IgD-negative memory B cell (primary cell): ENCODE results near the gene RAB6B. TPM values are rescaled to one million over a fixed set of nuclear protein-coding genes. Genes with fewer than 3 reads are reported as not detected.

Source experiments
- H3K27ac Mint-ChIP-seq, 3 donors: one replicate each; pipeline ENCODE4 v1.8.0; 2020 to 2022; ENCODE audit warnings: mild to moderate bottlenecking in 3 of 3, mixed read lengths in 3 of 3, moderate library complexity in 1 of 3
- H3K27me3 Mint-ChIP-seq: one replicate; pipeline ENCODE4 v1.8.0; 2021; ENCODE audit warnings: mixed read lengths
- H3K36me3 Mint-ChIP-seq: one replicate; pipeline ENCODE4 v1.8.0; 2020; ENCODE audit warnings: mild to moderate bottlenecking, mixed read lengths
- H3K4me1 Mint-ChIP-seq, 3 donors: one replicate each; pipeline ENCODE4 v1.8.0; 2020 to 2022; ENCODE audit warnings: mixed read lengths in 3 of 3, mild to moderate bottlenecking in 1 of 3
- H3K4me3 Mint-ChIP-seq, 4 donors: one replicate each; pipeline ENCODE4 v1.8.0; 2020 to 2022; ENCODE audit warnings: mild to moderate bottlenecking in 4 of 4, mixed read lengths in 4 of 4, moderate library complexity in 3 of 4
- H3K9me3 Mint-ChIP-seq, 3 donors: one replicate each; pipeline ENCODE4 v1.8.0; 2020 to 2021; ENCODE audit warnings: mixed read lengths in 3 of 3, mild to moderate bottlenecking in 1 of 3
- polyA plus RNA-seq: library from polyadenylated mRNA; unstranded; fragments of 300-500 nt; fragmentation: Illumina TruSeq; gene quantifications from one replicate; pipeline ENCODE4 v1.2.3, GENCODE V29; 2021

The RAB6B gene
- polyA plus RNA-seq, 1 donor from 2014 or later = 0.36 TPM

DNA sequence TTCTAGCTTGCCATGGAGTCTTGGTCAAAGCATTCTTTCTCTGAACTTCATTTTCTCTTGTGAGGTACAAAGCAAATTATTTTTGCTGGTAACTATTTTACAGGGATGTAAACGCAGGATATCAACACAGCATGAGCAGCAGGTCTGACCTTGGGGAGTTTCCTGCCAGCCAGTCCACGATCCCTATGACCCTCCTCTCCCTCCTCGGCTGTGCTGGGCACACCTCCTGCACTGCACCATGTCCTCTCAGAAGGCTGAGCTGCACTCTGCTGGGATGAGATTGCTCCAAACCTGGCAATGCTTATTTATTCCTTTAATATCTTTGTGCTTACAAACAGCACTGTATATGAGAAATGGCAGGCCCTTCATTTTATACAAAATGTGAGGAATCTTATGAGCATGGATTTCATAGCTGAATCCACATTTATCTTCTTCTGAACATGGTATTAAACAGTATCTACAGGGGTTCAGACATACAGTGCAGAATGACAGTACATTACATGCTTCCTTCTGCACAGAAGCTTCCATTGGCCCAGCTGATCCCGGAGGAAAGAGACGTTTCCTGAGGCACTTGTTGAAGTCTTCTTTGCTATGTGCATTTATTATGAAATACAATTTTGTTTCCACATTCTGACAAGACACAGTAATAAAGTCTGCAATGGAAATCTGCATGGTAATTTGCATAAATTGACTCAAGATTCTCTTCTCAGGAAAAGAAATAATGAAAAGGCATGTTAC lies 41.2 kb downstream of the RAB6B start:
- Mint-ChIP-seq H3K4me1 (peaks cover 0 to 6% (median 0%) of the 10 kb centered on the region in 3 donors), H3K4me3 (no peak overlapping the region), H3K27ac (no peak overlapping the region), H3K9me3 (peaks cover 0 to 9% (median 5%) of the 10 kb centered on the region in 3 donors), H3K36me3 (no peaks in the 10 kb centered on the region), H3K27me3 (no peaks in the 10 kb centered on the region)

DNA sequence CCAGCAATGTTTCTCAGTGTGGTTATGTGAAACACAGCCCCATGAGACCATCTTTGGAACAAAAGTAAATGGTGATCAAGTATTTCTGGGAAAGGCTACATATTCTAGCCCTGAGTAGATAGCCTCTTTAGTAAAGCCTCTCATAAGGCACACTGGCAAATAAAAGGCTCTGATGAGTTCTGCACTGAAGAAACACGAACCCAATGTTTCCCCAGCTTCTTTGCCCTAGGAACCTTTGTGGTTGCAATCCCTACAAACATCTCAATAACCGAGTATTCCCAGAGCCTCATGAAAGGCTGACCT lies 41.8 kb downstream of the RAB6B start:
- Mint-ChIP-seq H3K27ac (no peak overlapping the region), H3K4me1 (peaks cover 0 to 6% (median 0%) of the 10 kb centered on the region in 3 donors), H3K9me3 (peaks cover 0 to 9% (median 5%) of the 10 kb centered on the region in 3 donors), H3K4me3 (no peak overlapping the region), H3K27me3 (no peaks in the 10 kb centered on the region), H3K36me3 (no peaks in the 10 kb centered on the region)

DNA sequence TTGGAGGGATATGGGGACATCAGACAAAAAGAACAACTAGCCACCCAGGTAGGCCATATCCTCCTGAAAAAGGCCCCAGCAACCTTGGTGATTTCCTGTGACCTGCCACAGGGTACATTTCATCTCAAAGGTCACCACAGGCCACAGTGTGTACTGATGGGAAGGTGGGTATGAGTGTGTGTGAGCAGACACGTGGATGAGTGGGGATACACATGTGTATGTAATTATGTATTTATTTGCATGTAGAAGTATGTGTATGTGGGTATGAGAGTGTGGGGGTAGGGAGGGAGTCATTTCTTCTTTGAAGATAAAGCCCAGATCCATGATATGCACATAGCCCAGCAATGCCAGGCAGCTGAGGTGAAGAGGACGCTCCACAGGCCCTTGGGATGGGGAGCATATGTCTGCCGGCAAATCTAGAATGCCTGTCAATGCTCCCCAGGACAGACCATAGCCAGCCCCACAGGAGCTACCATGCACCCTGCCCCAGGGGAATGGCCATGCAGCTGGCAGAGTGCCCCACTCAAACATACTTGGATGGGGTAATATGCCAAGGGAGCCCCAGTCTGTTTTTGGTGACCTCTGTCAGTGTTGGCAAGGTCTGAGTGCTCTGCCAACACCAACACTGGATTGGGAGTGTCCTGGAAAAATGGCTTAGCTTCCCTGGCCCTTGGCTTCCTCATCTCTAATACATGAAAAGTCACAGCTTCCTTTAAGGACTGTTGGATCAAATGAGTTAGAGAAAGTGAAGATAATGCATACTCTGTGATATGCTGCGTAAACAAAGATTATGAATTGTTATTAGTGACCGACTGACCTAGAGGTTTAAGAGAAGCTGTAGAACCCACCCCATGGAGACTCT lies 42.4 kb downstream of the RAB6B start:
- H3K27ac Mint-ChIP-seq = no peak overlapping the region
- peaks cover 0 to 6% (median 0%) of the 10 kb centered on the region in 3 donors for H3K4me1 Mint-ChIP-seq
- H3K9me3 Mint-ChIP-seq = peaks cover 0 to 9% (median 5%) of the 10 kb centered on the region in 3 donors
- no peaks in the 10 kb centered on the region for H3K27me3 Mint-ChIP-seq
- no peaks in the 10 kb centered on the region for H3K36me3 Mint-ChIP-seq
- no peak overlapping the region for H3K4me3 Mint-ChIP-seq

DNA sequence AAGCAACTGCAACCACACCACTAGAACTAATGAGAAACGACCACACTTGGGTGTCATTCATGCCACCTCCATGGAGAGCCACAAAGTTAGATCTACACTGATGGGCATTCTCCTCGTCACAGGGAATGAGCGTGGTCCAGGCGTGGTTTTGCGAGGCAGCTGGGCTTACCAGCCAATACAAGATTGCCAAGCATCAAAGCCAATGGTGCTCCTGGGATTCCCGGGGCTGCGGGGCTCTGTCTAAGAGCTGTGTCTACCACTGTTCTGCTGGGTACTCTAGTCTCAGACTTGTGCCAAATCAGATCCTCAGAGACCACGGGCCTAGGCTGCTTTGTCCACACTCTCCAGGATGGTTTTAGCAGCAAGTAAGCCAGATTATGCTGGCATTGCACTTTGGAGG lies 43.8 kb downstream of the RAB6B start:
- Mint-ChIP-seq H3K9me3 (peaks cover 0 to 9% (median 5%) of the 10 kb centered on the region in 3 donors), H3K27me3 (peaks cover 3% of the 10 kb centered on the region), H3K4me1 (peaks cover 0 to 6% (median 0%) of the 10 kb centered on the region in 3 donors), H3K4me3 (no peak overlapping the region), H3K27ac (no peak overlapping the region), H3K36me3 (no peaks in the 10 kb centered on the region)

DNA sequence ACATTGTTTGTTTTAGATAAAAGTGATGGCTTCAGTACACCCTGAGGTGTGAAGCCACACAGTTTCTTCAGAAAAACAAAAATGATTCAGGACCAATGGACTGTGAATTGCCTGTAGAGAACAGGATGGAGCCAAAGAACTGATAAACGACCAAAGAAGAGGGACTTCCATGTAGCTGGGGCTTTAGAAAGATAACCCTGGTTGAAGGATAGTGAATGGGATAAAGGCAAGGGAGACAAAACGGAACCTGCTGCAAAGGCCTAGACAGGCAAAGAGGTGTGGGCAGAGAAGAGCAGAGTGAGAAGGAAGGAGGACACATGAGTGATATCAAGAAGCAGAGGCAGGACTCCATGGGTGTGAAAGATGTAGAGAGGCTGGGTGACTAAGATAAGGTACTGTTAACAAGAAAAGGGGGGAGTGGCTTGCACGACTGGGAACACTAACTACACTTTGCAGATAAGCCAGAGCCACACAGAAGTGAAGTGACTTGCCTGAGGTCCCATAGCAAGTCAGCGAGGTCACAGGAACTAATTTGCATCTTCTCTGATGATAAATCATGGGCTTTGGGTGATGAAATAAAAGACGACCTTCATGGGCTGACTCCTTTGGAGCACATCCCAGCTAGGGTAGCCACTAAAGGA lies 44.3 kb downstream of the RAB6B start:
- Mint-ChIP-seq H3K36me3 (no peaks in the 10 kb centered on the region), H3K27me3 (peaks cover 3% of the 10 kb centered on the region), H3K27ac (no peak overlapping the region), H3K4me3 (no peak overlapping the region), H3K4me1 (peaks cover 0 to 6% (median 0%) of the 10 kb centered on the region in 3 donors), H3K9me3 (peaks cover 0 to 9% (median 5%) of the 10 kb centered on the region in 3 donors)

DNA sequence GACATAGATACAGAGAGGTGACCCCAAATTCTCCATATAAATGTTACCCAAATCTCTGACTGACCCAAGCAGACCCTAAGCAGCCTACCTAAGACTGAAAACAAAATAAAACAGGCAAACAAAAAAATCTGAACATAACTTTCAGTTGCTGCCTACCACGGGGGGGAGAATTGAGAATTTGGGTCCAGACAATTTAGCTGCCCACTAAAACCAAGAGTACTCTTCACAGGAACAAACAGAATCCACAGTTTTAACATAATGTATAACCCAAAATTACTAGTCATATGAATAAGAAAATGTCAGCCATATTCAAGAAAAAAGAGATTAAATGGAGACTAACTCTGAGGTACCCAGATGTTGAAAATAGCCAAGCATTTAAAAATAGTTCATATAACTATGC lies 45.6 kb downstream of the RAB6B start:
- Mint-ChIP-seq H3K4me1 (peaks cover 0 to 6% (median 0%) of the 10 kb centered on the region in 3 donors), H3K36me3 (no peaks in the 10 kb centered on the region), H3K4me3 (no peak overlapping the region), H3K9me3 (peaks cover 0 to 13% (median 5%) of the 10 kb centered on the region in 3 donors), H3K27ac (no peak overlapping the region), H3K27me3 (peaks cover 3% of the 10 kb centered on the region)

DNA sequence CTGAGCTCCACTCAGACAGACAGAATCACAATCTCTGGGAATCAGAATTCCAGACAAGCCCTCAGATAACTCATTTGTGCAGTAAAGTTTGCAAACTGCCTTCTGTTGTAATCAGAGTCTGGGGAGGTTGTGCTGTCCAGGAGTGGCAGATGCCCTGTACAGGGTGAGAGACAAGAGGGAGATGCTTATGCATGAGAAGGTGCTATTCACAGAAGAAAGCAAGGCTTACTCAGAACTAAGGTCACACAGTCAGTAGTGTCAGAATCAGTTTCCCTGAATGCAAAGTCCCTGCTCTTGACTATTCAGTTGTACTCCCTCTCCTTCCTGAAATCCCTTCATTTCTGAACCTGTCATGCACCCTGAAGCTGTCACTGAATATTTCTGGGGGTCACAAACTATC lies 46.3 kb downstream of the RAB6B start:
- Mint-ChIP-seq H3K4me3 (no peak overlapping the region), H3K27ac (no peak overlapping the region), H3K4me1 (peaks cover 0 to 6% (median 0%) of the 10 kb centered on the region in 3 donors), H3K27me3 (peaks cover 3% of the 10 kb centered on the region), H3K36me3 (no peaks in the 10 kb centered on the region), H3K9me3 (peaks cover 0 to 13% (median 5%) of the 10 kb centered on the region in 3 donors)

DNA sequence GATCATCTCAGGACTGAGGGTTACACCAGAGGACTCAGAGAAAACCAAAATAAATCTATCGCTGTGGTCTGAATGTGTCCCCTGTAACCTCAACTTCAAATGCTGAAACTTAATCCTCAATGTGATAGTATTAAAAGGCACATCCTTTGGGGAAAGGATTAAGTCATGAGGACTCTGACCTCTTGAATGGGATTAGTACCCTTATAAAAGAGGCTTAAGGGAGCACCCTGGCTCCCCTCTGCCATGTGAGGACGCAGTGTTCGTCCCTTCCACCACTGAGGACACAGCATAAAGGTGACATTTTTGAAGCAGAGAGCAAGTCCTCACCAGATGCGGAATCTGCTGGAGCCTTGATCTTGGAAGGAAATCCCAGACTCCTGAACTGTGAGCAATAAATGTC lies 50.6 kb downstream of the RAB6B start:
- Mint-ChIP-seq H3K27me3 (peaks cover 3% of the 10 kb centered on the region), H3K9me3 (peaks cover 0 to 7% (median 2%) of the 10 kb centered on the region in 3 donors), H3K27ac (no peak overlapping the region), H3K36me3 (peaks cover 2% of the 10 kb centered on the region), H3K4me3 (no peak overlapping the region), H3K4me1 (no peaks in the 10 kb centered on the region)

DNA sequence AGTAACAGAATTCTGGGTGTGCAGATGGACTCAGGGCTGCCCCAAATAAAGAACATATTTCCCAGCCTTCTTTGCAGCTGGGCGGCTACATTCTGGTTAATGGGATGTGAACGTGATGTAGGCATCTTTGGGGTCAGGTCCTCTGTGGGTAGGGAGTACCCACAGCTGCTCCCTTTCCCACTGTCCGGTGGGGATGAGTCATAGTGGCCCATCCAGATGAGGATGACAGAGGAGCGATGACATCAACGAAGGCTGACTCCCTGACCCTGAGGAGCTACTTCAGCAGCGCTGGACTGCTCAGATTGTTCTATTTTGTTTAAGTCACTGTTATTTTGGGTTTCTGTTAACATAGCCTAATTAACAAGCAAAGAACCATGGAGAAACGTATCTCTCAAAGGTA lies 52.0 kb downstream of the RAB6B start:
- Mint-ChIP-seq H3K9me3 (peaks cover 0 to 3% (median 0%) of the 10 kb centered on the region in 3 donors), H3K27ac (no peak overlapping the region), H3K36me3 (peaks cover 2% of the 10 kb centered on the region), H3K4me1 (no peaks in the 10 kb centered on the region), H3K4me3 (no peak overlapping the region), H3K27me3 (peaks cover 3% of the 10 kb centered on the region)

DNA sequence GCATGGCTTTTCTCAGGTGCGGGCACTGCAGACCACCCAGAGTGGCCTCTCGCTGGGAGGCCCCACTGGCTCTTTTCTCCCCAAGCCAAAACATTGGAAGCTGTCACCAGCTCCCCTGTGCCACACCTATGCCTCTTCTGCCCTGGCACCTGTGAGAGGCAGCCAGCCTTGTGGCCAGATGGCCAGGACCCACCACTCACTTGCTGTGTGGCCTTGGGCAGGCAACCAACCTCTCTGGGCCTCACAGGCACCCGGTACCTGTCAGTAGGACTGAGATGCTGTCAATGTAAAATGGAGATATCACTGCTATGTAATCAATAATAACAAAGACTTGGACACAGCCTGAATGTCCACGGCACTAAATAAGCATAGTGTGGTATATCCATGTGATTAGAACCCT lies 53.5 kb downstream of the RAB6B start:
- H3K27me3 Mint-ChIP-seq = no peaks in the 10 kb centered on the region
- no peak overlapping the region for H3K27ac Mint-ChIP-seq
- no peaks in the 10 kb centered on the region for H3K4me1 Mint-ChIP-seq
- H3K9me3 Mint-ChIP-seq = peaks cover 0 to 3% (median 0%) of the 10 kb centered on the region in 3 donors
- peaks cover 2% of the 10 kb centered on the region for H3K36me3 Mint-ChIP-seq
- no peak overlapping the region for H3K4me3 Mint-ChIP-seq

DNA sequence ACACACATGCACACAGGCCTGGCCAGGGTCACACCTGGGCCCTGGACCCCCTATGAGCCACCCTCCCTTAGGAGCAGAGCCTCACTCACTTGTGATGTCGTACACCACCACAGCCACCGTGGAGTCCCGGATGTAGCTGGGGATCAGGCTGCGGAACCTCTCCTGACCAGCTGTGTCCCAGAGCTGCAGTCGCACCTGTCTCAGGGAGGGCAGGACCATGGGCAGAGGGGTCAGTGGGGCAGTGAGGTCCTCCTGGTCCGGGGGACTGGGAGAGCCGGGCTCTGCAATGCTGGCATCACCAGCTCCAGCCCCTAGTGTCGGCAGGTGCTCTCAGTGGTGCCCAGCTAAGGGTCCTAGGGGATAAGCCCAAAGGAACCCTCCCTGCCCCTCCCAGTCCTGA lies 54.5 kb downstream of the RAB6B start:
- peaks cover 2% of the 10 kb centered on the region for H3K36me3 Mint-ChIP-seq
- peaks cover 0 to 3% (median 0%) of the 10 kb centered on the region in 3 donors for H3K9me3 Mint-ChIP-seq
- no peaks in the 10 kb centered on the region for H3K27me3 Mint-ChIP-seq
- H3K27ac Mint-ChIP-seq = no peak overlapping the region
- H3K4me3 Mint-ChIP-seq = no peak overlapping the region
- H3K4me1 Mint-ChIP-seq = no peaks in the 10 kb centered on the region

DNA sequence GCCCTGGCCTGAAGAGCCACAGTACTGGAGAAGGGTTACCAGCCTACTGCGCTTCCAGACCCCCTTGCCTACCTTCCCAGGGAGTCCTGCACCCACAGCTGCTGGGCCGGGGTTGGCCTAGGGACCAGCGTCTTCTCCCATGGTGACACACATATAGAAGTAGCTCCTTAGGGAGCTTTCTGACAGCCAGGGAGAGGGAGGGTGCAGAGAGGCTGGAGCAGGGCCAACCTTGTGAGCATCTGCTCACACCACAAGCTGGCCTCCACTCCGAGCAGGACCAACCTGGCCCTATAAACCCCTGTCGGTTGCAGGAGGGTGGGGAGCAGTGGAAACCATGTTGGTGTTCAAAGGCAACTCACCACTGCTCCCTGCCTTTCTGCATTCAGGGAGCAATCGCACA lies 54.9 kb downstream of the RAB6B start:
- peaks cover 2% of the 10 kb centered on the region for H3K36me3 Mint-ChIP-seq
- no peaks in the 10 kb centered on the region for H3K4me1 Mint-ChIP-seq
- no peaks in the 10 kb centered on the region for H3K27me3 Mint-ChIP-seq
- H3K9me3 Mint-ChIP-seq = peaks cover 0 to 3% (median 0%) of the 10 kb centered on the region in 3 donors
- H3K4me3 Mint-ChIP-seq = no peak overlapping the region
- H3K27ac Mint-ChIP-seq = no peak overlapping the region

DNA sequence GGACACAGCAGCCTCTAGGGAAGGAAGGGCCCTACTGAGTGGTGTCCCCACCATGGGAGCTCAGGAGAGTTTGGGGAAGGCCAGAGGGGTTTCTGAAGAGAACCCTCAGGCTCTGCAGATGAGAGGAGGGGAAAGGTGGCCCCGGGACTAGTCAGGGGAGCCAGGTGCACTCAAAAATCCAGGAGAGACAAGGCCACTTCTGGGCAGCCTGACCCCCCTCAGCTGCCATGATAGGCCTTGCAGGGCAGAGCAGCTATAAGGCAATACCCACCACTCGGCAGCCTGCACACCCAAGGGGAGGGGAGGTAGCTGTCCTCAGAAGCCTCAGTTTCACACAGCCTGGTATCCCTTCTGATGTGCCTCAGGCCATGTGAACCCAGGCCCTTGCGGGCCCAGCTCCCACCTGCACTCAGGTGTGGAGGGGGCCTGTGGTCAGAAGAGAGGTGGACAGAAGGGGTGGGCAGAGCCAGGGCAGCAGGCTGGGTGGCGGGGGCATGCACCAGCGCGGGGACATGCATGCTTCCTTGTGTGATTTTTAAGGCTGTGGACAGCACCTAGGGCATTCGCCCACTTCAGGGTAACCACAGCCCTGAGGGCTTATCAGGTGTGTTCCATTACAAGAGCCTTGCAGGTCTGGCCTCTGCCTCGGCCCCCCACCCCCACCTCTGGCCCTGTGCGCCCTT lies 55.5 kb downstream of the RAB6B start:
- Mint-ChIP-seq H3K4me3 (no peak overlapping the region), H3K36me3 (peaks cover 2% of the 10 kb centered on the region), H3K9me3 (no peaks in the 10 kb centered on the region), H3K27me3 (no peaks in the 10 kb centered on the region), H3K27ac (no peak overlapping the region), H3K4me1 (no peaks in the 10 kb centered on the region)

DNA sequence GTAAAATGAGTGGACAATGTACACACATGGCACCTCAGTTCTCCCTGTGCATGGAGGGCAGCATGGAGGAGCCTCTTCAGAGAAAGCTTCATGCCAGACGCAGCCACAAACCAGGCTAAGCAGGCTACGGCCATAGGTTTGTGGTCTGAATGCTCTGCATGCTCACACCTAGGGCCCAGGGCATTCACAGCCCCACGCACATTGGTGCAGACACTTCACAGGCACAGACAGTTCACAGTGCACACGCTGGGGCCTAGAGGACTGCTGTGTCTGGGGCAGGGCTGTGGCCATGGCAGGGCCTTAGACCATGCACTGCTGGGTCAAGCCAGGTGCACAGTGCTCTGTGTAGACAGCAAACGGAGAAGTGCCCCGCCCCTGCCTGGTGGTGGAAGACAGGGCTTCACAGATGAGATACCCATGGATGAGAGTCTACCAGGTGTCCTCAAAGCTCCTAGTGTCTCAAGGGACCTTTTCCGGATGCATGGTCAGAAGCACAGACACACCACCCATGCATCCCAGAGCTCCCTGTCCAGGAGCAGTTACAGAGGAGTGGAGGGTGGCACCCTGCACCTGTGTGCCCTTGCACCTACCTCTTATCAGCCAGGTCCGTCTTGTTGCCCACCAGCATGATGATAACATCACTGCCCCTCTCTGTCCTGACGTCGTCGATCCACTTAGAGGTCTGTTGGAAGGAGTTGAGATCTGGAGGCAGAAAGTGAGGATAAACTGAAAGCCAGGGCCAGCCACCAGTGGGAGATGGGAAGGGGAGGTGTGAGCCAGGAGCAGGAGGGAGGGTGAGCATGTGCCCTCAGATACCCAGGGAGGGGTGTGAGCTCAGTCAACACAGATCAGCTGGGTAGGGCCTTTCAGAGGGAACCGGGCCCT lies 56.5 kb downstream of the RAB6B start:
- no peaks in the 10 kb centered on the region for H3K27me3 Mint-ChIP-seq
- H3K36me3 Mint-ChIP-seq = peaks cover 1% of the 10 kb centered on the region
- no peak overlapping the region for H3K27ac Mint-ChIP-seq
- no peak overlapping the region for H3K4me3 Mint-ChIP-seq
- no peaks in the 10 kb centered on the region for H3K4me1 Mint-ChIP-seq
- no peaks in the 10 kb centered on the region for H3K9me3 Mint-ChIP-seq
